Skin epidermis (tissue), 12 donors: Measurements from ENCODE around the gene EXPH5.

Experiments used
- H3K27ac ChIP-seq, 21 experiments: fragments of 200-600 bp; sonication (generic) in 11 of 21; one replicate each; pipeline ENCODE4 v1.5.0; 2020; ENCODE audit warnings: mild to moderate bottlenecking in 3 of 21, inconsistent platforms in 2 of 21, moderate library complexity in 2 of 21
- H3K4me3 ChIP-seq, 7 experiments: fragments of 200-600 bp; sonication (generic) in 2 of 7; one replicate each; pipeline ENCODE4 v1.5.0; 2020; ENCODE audit warnings: inconsistent platforms in 2 of 7, mild to moderate bottlenecking in 2 of 7, moderate library complexity in 1 of 7

The EXPH5 gene

DNA sequence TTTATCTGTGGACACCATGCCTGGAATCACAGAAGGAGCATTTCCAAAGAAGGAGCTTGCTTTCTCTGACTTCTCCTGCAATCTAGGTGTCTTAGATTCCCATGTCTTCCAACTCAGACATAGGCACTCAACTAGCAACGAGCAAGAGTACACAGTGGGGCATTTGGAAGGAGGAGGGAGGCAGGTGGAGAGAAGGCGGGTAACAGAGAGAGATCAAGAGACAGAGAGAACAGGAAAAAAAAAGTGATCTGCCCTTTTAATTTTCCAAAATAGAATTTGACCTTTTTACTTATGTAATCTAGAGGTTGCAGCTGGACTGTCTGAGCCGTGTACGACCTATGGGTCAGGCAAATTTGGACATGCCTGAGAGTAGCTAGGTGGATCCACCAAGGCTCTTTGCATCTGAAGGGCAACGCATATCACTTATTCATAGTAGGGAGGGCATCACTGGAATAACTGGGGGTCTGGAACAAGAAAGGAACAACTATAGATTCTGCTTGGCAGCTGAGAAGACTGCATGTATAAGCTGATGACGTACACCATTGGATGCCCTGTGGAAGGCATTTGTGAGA is 58.1 kb downstream of the EXPH5 start:
- H3K27ac ChIP-seq: peak overlapping the region in 2 of 21 experiments; percentile 13 to 72
- peak overlapping the region in 3 of 7 experiments; percentile 7 to 27 (median 11) for H3K4me3 ChIP-seq

DNA sequence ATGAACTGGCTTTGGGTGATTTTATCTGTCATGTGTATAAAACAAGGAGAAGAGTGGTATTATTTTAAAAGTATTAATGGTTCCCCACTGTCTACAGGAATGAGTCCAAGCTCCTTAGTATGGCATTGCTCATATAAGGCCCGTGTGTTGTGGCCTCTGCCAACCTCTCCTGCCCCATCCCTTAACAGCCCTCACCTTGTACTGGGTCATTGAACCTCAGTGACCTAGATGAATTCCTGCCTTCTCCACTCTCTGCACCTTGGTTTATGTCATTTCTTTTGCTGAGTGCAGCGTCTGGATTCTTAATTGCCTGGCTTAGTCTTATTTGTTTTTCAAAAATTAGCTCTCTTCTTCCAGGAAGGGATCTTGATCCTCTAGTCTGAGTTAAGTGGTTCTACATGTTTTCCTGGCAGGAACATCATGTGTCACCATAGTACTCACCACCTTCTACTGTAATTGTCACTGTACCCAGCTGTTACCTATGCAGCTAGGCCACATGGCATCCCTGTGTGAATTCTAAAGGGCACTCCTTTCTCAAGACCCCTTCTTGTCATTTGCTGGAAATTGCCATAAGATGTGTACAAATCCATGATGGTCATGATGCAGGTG is 59.2 kb downstream of the EXPH5 start:
- H3K27ac ChIP-seq: no peak overlapping the region
- H3K4me3 ChIP-seq: no peak overlapping the region

DNA sequence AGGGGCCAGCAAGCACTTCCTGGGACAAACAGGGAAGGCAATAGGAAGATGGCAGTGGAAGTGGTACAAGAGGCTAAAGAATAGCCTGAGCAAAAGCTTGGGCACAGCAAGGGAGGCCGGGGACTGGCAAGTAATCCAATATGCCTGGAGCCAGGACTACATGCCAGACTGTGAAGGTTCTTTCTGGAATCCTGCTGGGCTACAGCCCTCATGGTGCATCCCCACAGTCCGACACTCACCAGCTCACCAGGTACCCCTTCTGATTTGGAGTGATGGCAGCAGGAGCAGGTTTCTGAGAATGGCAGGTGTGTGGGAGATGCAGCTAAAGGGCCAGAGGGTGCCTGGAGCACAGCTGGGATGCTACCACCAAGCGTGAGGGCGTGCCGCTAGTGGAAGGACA is 63.1 kb downstream of the EXPH5 start:
- Histone ChIP-seq H3K4me3 (no peak overlapping the region), H3K27ac (no peak overlapping the region)

DNA sequence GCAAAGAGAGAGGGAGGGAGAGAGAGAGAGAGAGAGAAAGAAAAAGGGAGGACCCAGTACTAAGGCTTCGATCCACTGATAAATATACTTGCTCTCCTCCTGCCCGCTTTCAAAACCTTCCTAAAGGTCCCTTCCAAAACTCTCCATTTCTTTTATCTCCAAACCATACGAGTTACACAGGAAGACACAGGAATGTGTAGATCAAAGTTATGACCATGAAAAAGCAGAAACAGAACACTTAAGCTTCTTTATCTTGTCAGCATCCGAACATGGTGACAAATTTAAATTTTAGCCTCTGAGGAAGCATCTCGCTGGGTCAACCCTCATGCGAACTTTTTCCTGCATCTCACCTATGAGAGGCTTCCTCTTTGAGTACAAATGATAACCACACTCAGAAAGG is 66.2 kb downstream of the EXPH5 start:
- H3K27ac ChIP-seq: no peak overlapping the region
- no peak overlapping the region for H3K4me3 ChIP-seq

DNA sequence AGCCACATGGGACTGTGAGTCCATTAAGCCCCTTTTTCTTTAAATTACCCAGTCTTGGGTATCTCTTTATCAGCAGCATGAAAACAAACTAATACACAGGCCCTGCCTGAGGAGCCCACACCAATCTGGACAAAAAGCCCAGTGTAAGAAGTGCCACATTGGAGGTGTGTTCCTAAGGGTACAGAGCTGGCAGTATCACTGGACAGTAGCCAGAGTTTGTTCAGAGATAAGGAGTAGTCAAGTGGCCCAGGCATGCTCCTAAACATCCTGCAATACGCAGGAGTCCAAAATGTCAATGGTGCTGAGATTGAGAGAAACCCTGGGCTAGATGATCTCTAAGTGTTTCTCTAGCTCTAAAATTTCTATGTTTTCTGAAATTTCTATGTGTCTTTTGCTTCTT is 68.4 kb downstream of the EXPH5 start:
- Histone ChIP-seq H3K4me3 (no peak overlapping the region), H3K27ac (peak overlapping the region in 2 of 21 experiments; percentile 29 to 42)

DNA sequence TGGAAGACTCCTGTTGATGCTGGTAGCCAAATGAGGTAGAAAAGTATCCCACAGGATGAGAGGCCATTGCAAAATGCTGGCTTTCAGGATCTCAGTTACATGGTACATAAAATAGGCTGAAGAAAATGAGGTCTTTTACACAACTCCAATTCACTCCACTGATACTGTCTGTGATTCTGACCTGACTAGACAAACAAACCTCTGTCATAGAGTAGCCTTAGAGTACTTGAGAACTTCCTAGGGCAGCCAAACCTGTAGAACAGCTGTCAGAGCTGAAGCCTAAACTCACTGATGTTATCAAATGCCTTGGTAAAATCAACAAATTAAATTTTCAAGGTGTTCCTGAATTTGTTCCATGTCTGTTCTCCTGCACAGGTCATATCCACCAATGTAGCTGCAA is 69.1 kb downstream of the EXPH5 start:
- H3K4me3 ChIP-seq: no peak overlapping the region
- peak overlapping the region in 2 of 21 experiments; percentile 29 to 42 for H3K27ac ChIP-seq

DNA sequence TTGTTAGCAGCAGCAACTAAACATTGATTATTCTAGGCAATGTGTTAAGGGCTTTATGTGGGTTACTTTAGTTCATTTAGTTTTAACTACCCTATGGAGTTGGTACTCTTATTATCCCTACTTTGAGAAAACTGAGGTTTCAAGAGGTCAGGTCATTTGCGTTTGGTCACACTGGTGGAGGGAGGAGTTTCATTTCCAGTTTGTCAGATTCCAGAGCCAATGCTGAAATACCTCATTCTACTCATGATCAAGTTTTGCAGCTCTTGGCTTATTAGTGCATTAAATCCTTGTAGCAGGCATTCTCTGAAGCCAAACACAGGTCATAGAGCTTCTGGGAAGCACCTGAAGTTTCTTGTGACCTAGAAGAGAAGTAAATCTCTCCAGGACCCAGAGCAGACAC is 71.2 kb downstream of the EXPH5 start:
- H3K4me3 ChIP-seq: no peak overlapping the region
- H3K27ac ChIP-seq: no peak overlapping the region

DNA sequence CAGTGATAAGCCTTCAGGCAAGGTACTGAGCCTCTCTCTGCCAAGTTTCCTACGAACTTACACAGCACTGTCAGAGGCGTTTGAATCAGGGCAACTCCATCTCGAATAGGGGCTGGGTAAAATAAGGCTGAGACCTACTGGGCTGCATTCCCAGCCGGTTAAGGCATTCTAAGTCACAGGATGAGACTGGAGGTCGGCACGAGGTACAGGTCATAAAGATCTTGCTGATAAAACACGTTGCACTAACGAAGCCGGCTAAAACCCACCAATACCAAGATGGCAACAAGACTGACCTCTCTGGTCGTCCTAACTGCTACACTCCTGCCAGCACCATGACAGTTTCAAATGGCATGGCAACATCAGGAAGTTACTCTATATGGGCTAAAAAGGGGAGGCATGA is 75.0 kb downstream of the EXPH5 start:
- H3K4me3 ChIP-seq: no peak overlapping the region
- H3K27ac ChIP-seq: peak overlapping the region in 1 of 21 experiments; percentile 16

DNA sequence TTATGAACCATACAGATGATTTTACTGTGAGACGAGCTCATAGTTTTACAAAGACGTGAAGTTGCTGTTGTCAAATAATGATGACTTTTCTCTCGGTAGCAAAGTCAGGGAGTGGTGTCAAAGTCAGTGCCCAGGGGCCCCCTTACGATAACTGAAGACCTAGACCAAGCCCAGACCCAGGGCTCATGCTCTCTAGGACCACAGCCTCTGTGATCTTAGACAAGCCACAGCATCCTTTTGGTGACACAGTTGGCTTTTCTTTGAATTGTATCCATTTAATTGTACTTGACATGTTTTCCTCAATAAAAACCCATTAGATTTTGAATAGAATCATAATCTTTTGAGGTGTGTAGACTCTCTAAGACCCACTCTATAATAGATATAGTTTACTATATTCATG is 77.4 kb downstream of the EXPH5 start:
- H3K4me3 ChIP-seq: no peak overlapping the region
- no peak overlapping the region for H3K27ac ChIP-seq

DNA sequence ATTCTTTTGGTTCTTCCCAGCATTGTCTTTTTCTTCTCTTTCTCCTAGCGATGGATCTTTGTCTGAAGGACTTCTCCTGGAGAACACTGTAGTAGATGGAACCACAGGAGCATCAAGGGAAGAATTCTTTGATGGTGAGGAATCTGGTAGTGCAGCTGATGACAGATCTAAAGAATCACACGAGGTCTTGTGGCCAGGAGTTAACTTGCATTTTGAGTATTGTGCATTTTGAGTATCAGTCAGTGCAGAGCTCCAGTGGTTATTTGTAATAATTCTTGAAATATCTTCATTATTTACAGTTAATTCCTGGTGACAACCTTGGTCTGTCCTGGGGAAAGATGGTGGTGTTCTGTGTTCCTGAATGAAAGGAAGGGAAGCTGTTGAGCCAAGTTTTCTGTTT is 80.9 kb downstream of the EXPH5 start:
- Histone ChIP-seq H3K27ac (no peak overlapping the region), H3K4me3 (no peak overlapping the region)

DNA sequence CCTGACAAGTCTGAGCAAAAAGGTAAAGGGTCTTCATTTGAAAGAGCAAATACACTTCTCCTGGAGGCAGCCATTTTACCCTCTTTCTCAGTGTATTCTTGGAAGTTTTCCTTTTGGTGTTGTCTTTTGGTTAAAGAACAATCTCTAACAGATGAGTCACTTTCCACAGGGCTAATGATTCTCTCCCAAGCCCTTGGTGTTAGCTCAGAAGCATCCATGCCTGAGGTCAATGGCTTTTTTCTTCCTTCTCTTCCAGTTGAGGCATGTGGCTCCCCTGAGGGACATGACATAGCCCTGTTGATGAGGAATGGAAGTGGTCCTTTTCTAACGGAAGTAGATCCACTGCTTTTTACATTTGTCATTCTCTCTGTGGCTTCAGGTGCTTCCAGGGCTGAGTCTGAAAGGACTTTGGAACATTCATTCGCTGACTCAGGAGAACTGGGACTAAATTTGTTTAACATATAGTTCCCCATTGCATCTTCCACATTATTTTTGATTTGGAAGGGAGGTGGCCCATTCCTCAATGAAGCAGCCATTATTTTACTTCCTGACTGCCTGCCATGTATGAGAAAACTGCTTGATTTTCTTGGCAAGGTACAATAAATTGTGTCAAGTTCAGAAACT is 81.6 kb downstream of the EXPH5 start:
- no peak overlapping the region for H3K4me3 ChIP-seq
- no peak overlapping the region for H3K27ac ChIP-seq

DNA sequence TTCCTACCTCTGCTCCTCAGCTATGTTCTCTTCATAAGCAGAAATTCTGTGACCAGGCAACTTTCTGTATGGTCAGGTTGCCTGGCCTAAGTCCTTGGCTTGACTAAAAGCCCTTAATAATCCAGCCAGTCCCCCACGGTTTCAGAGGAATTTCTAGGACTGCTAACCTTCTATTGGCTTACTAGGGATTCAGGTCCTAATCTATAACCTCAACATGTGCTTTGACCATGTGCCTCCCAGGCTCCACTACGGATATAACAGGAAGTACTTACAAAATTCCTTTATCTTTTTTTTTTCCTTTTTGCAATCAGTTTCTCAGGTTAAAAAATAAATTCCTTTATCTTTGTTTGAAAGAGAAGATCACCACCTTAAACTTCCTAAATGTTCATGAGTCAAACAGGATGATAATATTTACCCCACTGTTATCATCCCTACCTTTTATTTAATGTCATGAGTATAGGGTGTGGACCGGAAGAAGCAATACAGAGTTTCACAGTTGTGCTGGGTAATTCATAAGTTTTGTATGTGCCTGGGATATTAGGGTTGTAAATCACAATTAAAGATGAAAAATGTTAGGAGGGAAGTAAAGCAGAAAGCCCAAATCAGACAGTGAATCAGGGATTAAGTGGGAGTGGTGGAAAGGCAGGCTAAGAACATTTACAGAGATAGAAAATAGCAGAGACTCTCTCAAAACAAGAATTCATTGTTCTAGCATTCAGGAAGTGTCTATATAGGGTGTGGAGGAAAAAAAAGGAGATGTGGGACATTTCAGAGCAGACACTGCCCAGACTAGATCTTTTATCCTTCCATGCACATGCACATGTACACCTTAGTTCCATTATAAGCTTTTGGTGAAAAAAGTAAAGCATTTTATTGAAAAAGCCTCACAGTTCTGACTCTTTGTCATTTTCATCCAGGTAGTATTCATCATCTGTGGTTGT is 84.6 kb downstream of the EXPH5 start:
- H3K27ac ChIP-seq: no peak overlapping the region
- H3K4me3 ChIP-seq: no peak overlapping the region

DNA sequence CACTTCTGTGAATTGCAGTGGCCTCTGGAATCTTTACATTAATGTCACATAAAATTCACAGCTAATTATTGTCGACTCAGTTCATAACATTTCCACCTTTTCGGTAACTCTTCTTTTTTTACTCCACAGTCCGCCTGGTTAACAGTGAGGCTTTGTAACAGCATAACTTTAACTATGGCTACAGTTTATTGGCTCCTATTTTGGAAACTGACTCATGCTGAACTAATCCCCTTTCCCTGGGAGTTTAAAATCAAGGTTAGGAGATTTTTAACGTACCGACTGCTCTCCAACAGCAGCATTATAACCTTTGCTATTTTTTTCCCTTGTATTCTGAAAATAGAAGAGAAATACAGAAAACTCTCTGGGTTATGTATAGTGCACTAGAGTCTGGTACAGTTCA is 92.2 kb downstream of the EXPH5 start:
- no peak overlapping the region for H3K4me3 ChIP-seq
- peak overlapping the region in 1 of 21 experiments; percentile 29 for H3K27ac ChIP-seq

DNA sequence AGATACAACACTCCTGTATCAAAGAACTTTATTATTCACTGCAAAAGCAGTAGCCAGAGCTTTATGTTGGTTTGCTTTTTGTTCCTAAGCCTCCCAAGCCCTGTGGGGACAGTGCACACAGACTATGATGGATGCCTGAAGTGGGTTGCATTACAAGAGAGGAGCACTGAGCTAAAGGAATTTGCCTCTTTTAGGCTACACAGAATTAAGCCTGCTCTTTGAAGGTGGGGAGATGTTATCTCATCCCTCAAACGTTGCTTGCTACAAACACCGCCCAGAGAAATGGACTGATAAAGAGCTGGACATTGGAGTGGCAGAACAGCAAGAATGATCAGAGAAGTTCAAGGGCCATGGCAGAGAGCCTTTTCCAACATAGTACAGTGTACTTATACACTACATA is 92.8 kb downstream of the EXPH5 start:
- H3K4me3 ChIP-seq: no peak overlapping the region
- H3K27ac ChIP-seq: peak overlapping the region in 8 of 21 experiments; percentile 2 to 74 (median 54)

DNA sequence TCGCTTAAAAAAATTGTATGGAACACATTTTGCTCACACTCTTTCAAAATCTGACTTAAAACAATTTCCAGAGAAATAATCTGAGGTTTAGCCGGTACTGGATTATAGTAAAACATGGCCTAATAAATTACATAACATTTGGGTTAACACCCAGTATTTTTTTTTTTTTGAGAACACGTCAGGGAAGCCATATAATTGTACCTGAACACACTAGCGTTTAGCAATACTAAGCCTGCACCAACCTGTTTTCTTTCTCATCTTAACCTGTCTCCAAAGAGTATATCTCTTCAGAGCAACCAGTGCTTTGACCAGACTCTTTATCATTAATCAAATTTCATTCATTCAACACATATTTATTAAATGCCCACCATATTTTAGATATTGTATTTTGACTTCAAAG is 93.4 kb downstream of the EXPH5 start:
- Histone ChIP-seq H3K27ac (peak overlapping the region in 10 of 21 experiments; percentile 10 to 98 (median 82)), H3K4me3 (no peak overlapping the region)

DNA sequence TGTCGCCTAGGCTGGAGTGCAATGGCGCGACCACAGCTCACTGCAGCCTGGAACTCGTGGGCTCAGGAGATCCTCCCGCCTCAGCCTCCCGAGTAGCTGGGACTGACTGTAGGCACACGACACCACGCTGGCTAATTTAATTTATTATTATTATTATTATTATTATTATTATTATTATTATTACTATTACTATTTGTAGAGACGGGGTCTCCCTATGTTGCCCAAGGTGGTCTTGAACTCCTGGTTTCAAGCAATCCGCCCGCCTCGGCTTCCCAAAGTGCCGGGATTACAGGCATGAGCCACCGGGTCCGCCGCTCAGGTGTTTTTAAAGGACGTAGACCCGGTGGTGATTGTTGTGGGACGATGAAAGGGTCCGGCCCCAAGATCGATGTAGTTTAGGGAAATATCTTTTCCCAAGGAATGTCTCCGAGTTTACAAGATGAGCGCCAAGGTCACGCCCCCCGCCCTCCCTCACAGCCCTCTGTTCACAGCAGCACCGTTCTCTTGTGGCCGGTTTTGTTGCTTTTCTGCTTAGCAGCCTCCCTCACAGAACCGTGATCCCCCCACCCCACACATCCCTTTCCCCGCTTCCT is 94.7 kb downstream of the EXPH5 start:
- peak overlapping the region; percentile 58 to 83 (median 70) for H3K4me3 ChIP-seq
- peak overlapping the region; percentile 85 to 99 (median 95) for H3K27ac ChIP-seq

DNA sequence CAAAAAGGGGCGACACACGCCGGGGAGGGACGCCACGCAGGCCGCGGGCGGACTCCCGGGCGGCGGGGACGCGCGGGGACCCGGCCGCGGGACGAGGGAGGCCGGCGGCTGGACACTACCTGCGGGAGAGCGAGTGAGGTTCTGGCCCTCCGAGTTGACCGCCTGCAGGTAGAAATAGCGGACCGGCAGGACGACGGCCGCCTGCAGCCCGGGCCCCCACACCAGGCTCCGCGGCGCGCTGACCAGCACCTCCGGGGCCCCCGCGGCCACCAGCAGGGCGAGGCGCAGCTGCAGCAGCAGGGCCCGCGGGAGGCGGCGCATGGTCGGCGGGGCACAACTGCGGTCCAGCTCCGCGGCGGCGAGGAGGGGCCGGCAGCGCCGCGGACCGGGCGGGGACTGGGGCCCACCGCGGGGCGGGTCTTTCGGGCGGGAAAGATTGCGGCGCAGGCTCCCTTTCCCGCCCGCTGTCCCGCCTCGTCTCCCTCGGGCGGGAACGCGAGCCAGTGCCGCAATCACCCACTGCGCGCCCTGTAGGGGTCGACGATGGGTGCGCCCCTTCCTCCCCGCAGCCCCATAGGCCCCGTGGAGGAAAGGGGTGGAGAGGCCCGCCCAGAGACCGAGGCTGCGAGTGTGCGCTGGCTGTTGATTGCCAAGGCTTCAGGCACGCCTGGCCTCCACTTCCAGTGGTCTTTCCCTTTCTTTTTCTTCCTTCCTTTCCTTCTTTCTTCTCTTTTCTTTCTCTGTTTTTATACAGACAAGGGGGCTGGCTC is 95.3 kb downstream of the EXPH5 start, which contains the start of gene POGLUT3:
POGLUT3 (minus strand) TSS at position 339 of the 770 bp plus-strand sequence; CDS start at position 321, 18 bp downstream.
- peak within 1 kb of the TSS; percentile 58 to 83 (median 70) for H3K4me3 ChIP-seq
- peak within 1 kb of the TSS; percentile 85 to 99 (median 95) for H3K27ac ChIP-seq

DNA sequence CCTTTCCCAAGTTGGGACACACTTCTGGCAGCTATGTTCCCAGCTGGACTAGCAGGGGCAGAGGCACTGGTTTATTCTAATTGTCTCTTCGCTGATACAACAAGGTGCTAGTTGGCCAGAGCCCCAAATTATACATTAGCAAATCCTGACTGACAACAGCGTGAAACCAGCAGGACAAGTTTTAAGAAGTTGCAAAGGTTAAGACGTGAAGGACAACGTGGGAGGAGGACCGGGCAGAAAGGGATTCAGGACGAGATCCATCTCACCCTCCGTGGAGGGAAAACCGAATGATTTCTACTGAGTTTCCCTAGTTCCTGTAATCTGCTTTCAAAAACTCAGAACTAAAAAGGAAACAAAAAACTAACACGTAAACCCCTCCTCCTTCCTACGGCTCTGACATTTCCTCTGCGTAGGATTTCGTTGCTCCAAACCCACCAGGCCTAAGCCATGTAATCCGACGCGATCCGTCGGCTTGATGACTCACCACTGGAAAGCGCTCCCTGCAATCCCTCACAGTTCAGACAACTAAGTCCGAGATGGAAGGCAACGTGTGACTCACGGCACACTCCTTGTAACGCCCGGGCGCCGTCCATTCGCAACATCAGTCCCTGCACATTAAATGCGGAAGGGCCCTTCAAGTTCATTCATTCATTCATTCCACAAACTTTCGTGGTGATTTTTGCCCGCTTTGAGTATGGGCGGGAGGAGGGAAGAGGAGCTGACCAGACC is 96.1 kb downstream of the EXPH5 start:
- Histone ChIP-seq H3K4me3 (peak overlapping the region; percentile 58 to 83 (median 70)), H3K27ac (peak overlapping the region; percentile 85 to 99 (median 95))
